MM.1S (cell line): ENCODE measurements around the gene HDAC6.

ENCODE experiments used
- DNase-seq: peaks from one replicate; pipeline ENCODE4 v3.0.0-alpha.2; 2015
- H2AFZ ChIP-seq: fragments of 300-600 bp; sonication (generic); 2 replicates; pipeline ENCODE4 v1.6.0; 2016; ENCODE audit warnings: antibody characterized with exemption, low read length
- H3F3A ChIP-seq: fragments of 300-600 bp; sonication (generic); 2 replicates; pipeline ENCODE4 v1.6.1; 2016; ENCODE audit warnings: mild to moderate bottlenecking, antibody characterized with exemption, low read length, moderate library complexity, mixed read lengths; ENCODE audit not compliant: insufficient read depth
- H3K27ac ChIP-seq: fragments of 300-600 bp; sonication (generic); 2 replicates; pipeline ENCODE4 v1.5.1; 2016; ENCODE audit warnings: mild to moderate bottlenecking, low read length
- H3K27me3 ChIP-seq: fragments of 300-600 bp; sonication (generic); replicated peaks from 2 replicates; pipeline ENCODE4 v1.6.0; 2016; ENCODE audit warnings: low read length; ENCODE audit not compliant: insufficient read depth
- H3K36me3 ChIP-seq: fragments of 300-600 bp; sonication (generic); replicated peaks from 2 replicates; pipeline ENCODE4 v1.6.1; 2016; ENCODE audit warnings: mild to moderate bottlenecking, low read length, mixed read lengths; ENCODE audit not compliant: insufficient read depth
- H3K4me1 ChIP-seq: fragments of 300-600 bp; sonication (generic); 2 replicates; pipeline ENCODE4 v1.6.1; 2016; ENCODE audit warnings: low read length, mixed read lengths
- H3K4me2 ChIP-seq: fragments of 300-600 bp; sonication (generic); 2 replicates; pipeline ENCODE4 v1.6.0; 2016; ENCODE audit warnings: low read depth, low read length
- H3K4me3 ChIP-seq: fragments of 300-600 bp; sonication (generic); 2 replicates; pipeline ENCODE4 v1.5.1; 2016; ENCODE audit warnings: low read length, mixed read lengths
- H3K79me2 ChIP-seq: fragments of 300-600 bp; sonication (generic); 2 replicates; pipeline ENCODE4 v1.6.1; 2016; ENCODE audit warnings: mixed run types, low read length, mixed read lengths
- H3K9ac ChIP-seq: fragments of 300-600 bp; sonication (generic); 2 replicates; pipeline ENCODE4 v1.6.1; 2016; ENCODE audit warnings: low read length, mixed read lengths
- H3K9me2 ChIP-seq: fragments of 300-600 bp; sonication (generic); replicated peaks from 2 replicates; pipeline ENCODE4 v1.6.1; 2016; ENCODE audit warnings: mild to moderate bottlenecking, low read length, mixed read lengths; ENCODE audit not compliant: insufficient read depth
- H3K9me3 ChIP-seq: fragments of 300-600 bp; sonication (generic); replicated peaks from 2 replicates; pipeline ENCODE4 v1.6.1; 2016; ENCODE audit warnings: mild to moderate bottlenecking, low read length, mixed read lengths; ENCODE audit not compliant: insufficient read depth
- H4K20me1 ChIP-seq: fragments of 300-600 bp; sonication (generic); 2 replicates; pipeline ENCODE4 v1.6.1; 2016; ENCODE audit warnings: mild to moderate bottlenecking, low read length, moderate library complexity, mixed read lengths; ENCODE audit not compliant: insufficient read depth
- EZH2 ChIP-seq: fragments of 300-600 bp; sonication (generic); optimal IDR thresholded peaks from 2 replicates; pipeline ENCODE3; 2017; ENCODE audit warnings: low read depth, mild to moderate bottlenecking, antibody characterized with exemption, low read length, mixed read lengths
- EZH2phosphoT487 ChIP-seq: fragments of 300-600 bp; sonication (generic); IDR thresholded peaks from 2 replicates; pipeline ENCODE4 v1.6.1; 2018; ENCODE audit warnings: antibody characterized with exemption, low read length
- TF ChIP-seq, protein P1 (sequence below): fragments of 300-600 bp; sonication (generic); IDR thresholded peaks from 2 replicates; pipeline ENCODE4 v1.5.1; 2016; ENCODE audit warnings: antibody characterized with exemption, low read length, mixed read lengths

HDAC6 gene

GRCh38 chrX:48789366-48790220, 12.3 kb upstream of the HDAC6 start:
- H3F3A ChIP-seq, result no peaks in the 10 kb centered on the region
- no peaks in the 10 kb centered on the region for H3K9me2 ChIP-seq
- no peak for DNase-seq
- no peak overlapping the region for H3K9ac ChIP-seq
- no peaks in the 10 kb centered on the region for H3K79me2 ChIP-seq
- TF ChIP-seq EZH2phosphoT487, result no peak
- no peak overlapping the region for H2AFZ ChIP-seq
- no peaks in the 10 kb centered on the region for H3K4me1 ChIP-seq
- H3K27me3 ChIP-seq, result no peaks in the 10 kb centered on the region
- H3K36me3 ChIP-seq, result no peaks in the 10 kb centered on the region
- H3K4me3 ChIP-seq, result no peak overlapping the region
- no peaks in the 10 kb centered on the region for H3K9me3 ChIP-seq
- H4K20me1 ChIP-seq, result no peaks in the 10 kb centered on the region
- H3K27ac ChIP-seq, result no peak overlapping the region
- no peak overlapping the region for H3K4me2 ChIP-seq

- Histone ChIP-seq H4K20me1 (no peaks in the 10 kb centered on the region), H3K27ac (no peak overlapping the region), H3K27me3 (no peaks in the 10 kb centered on the region), H3K4me1 (no peaks in the 10 kb centered on the region), H3K4me2 (no peak overlapping the region), H3K36me3 (no peaks in the 10 kb centered on the region), H3K9me3 (no peaks in the 10 kb centered on the region), H3F3A (no peaks in the 10 kb centered on the region), H3K4me3 (no peak overlapping the region), H2AFZ (no peak overlapping the region), H3K9me2 (no peaks in the 10 kb centered on the region), H3K79me2 (no peaks in the 10 kb centered on the region), H3K9ac (no peak overlapping the region)
- TF ChIP-seq, protein P1, sequence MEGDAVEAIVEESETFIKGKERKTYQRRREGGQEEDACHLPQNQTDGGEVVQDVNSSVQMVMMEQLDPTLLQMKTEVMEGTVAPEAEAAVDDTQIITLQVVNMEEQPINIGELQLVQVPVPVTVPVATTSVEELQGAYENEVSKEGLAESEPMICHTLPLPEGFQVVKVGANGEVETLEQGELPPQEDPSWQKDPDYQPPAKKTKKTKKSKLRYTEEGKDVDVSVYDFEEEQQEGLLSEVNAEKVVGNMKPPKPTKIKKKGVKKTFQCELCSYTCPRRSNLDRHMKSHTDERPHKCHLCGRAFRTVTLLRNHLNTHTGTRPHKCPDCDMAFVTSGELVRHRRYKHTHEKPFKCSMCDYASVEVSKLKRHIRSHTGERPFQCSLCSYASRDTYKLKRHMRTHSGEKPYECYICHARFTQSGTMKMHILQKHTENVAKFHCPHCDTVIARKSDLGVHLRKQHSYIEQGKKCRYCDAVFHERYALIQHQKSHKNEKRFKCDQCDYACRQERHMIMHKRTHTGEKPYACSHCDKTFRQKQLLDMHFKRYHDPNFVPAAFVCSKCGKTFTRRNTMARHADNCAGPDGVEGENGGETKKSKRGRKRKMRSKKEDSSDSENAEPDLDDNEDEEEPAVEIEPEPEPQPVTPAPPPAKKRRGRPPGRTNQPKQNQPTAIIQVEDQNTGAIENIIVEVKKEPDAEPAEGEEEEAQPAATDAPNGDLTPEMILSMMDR, result no peak
- TF ChIP-seq EZH2, result no peak
- no peak for TF ChIP-seq EZH2phosphoT487
- no peak for DNase-seq
Observed at GRCh38 chrX:48790477-48790876, 11.4 kb upstream of the HDAC6 start.

GRCh38 chrX:48791063-48791820, 10.6 kb upstream of the HDAC6 start:
- Histone ChIP-seq H3K27me3 (no peaks in the 10 kb centered on the region), H3K36me3 (no peaks in the 10 kb centered on the region), H3K4me3 (no peak overlapping the region), H3K9me3 (no peaks in the 10 kb centered on the region), H2AFZ (no peak overlapping the region), H3K79me2 (no peaks in the 10 kb centered on the region), H3K4me2 (no peak overlapping the region), H3F3A (no peaks in the 10 kb centered on the region), H3K9ac (no peak overlapping the region), H3K27ac (no peak overlapping the region), H4K20me1 (no peaks in the 10 kb centered on the region), H3K4me1 (no peaks in the 10 kb centered on the region), H3K9me2 (no peaks in the 10 kb centered on the region)
- DNase-seq, result no peak
- no peak for TF ChIP-seq EZH2
- TF ChIP-seq EZH2phosphoT487, result no peak
- TF ChIP-seq, protein P1, result no peak
